Keratinocyte (primary cell): ENCODE measurements around the gene NALCN. TPM values are rescaled to one million over a fixed set of nuclear protein-coding genes. Genes with fewer than 3 reads are reported as not detected.

Experiments used
- DNase-seq: peaks from one replicate; pipeline ENCODE4 v3.0.0-alpha.2; 2011; ENCODE audit warnings: low read depth, missing footprints, low spot score
- FAIRE-seq: peaks from 2 replicates; lab custom pipeline; 2011; peaks lifted over from hg19 to GRCh38; lab: Jason Lieb, UNC
- H2AFZ ChIP-seq: 2 replicates; pipeline ENCODE4 v1.6.0; 2012; ENCODE audit warnings: low read length, control low read depth, inconsistent platforms; ENCODE audit not compliant: control insufficient read depth
- H3K27ac ChIP-seq: 2 replicates; pipeline ENCODE4 v1.5.1; 2011; ENCODE audit warnings: low read length; ENCODE audit not compliant: control insufficient read depth, insufficient read depth
- H3K27me3 ChIP-seq: 3 replicates; pipeline ENCODE4 v1.6.0; 2011; ENCODE audit warnings: low read length; ENCODE audit not compliant: control insufficient read depth, insufficient read depth; ENCODE audit errors: extremely low read depth
- H3K36me3 ChIP-seq, 2 experiments: 2 replicates in 1 of 2; 3 replicates in 1 of 2; pipeline ENCODE4 v1.5.1; 2011; ENCODE audit warnings: low read length in 2 of 2, mild to moderate bottlenecking in 1 of 2; ENCODE audit not compliant: control insufficient read depth in 2 of 2, insufficient read depth in 2 of 2; ENCODE audit errors: extremely low read depth in 1 of 2
- H3K4me1 ChIP-seq: 3 replicates; pipeline ENCODE4 v1.5.1; 2011; ENCODE audit warnings: low read length; ENCODE audit not compliant: control insufficient read depth, insufficient read depth; ENCODE audit errors: extremely low read depth
- H3K4me2 ChIP-seq: 3 replicates; pipeline ENCODE4 v1.6.0; 2011; ENCODE audit warnings: low read depth, low read length; ENCODE audit not compliant: control insufficient read depth, insufficient read depth; ENCODE audit errors: extremely low read depth
- H3K4me3 ChIP-seq, 3 experiments: fragments of 200-600 bp in 1 of 3; sonication (generic) in 1 of 3; 2 replicates in 2 of 3; 3 replicates in 1 of 3; pipeline ENCODE4 v1.5.1; 2011 to 2016; ENCODE audit warnings: low read length in 3 of 3, mild to moderate bottlenecking in 3 of 3, control low read depth in 2 of 3, inconsistent platforms in 1 of 3, low read depth in 1 of 3, mixed read lengths in 1 of 3, mixed run types in 1 of 3, moderate library complexity in 1 of 3; ENCODE audit not compliant: control insufficient read depth in 2 of 3, insufficient read depth in 2 of 3; ENCODE audit errors: extremely low read depth in 1 of 3
- H3K79me2 ChIP-seq: 2 replicates; pipeline ENCODE4 v1.6.0; 2012; ENCODE audit warnings: low read length; ENCODE audit not compliant: control insufficient read depth, insufficient read depth
- H3K9ac ChIP-seq: 3 replicates; pipeline ENCODE4 v1.6.0; 2011; ENCODE audit warnings: low read length; ENCODE audit not compliant: control insufficient read depth, insufficient read depth; ENCODE audit errors: extremely low read depth
- H3K9me1 ChIP-seq: 3 replicates; pipeline ENCODE4 v1.6.0; 2011; ENCODE audit warnings: low read length; ENCODE audit not compliant: control insufficient read depth, insufficient read depth; ENCODE audit errors: extremely low read depth
- H3K9me3 ChIP-seq: 2 replicates; pipeline ENCODE4 v1.5.1; 2012; ENCODE audit warnings: low read depth, low read length; ENCODE audit not compliant: control insufficient read depth
- H4K20me1 ChIP-seq: 3 replicates; pipeline ENCODE4 v1.6.0; 2011; ENCODE audit warnings: low read length; ENCODE audit not compliant: control insufficient read depth, insufficient read depth; ENCODE audit errors: extremely low read depth
- CTCF ChIP-seq, 3 experiments: IDR thresholded peaks in 1 of 3; conservative IDR thresholded peaks in 1 of 3; optimal IDR thresholded peaks in 1 of 3; 2 replicates in 2 of 3; 3 replicates in 1 of 3; pipeline versions ENCODE3 to v1.5.1; 2011; ENCODE audit warnings: low read length in 3 of 3, mild to moderate bottlenecking in 3 of 3, moderate library complexity in 2 of 3, control low read depth in 1 of 3, inconsistent platforms in 1 of 3; ENCODE audit not compliant: insufficient read depth in 2 of 3; ENCODE audit errors: extremely low read depth in 1 of 3
- EZH2 ChIP-seq: IDR thresholded peaks from one replicate; pipeline ENCODE4 v1.6.1; 2012; ENCODE audit warnings: inconsistent platforms, mild to moderate bottlenecking, low read length, moderate library complexity
- dilution Hi-C: fragments of 300-500 bp; cut with MboI; formaldehyde crosslinking; loops from one replicate; pipeline ENCODE4 v1.7.0; 2020; ENCODE audit warnings: low sequenced_read_pairs; ENCODE audit not compliant: extremely low pct_ligation_motif_present
- polyA plus RNA-seq, 5 experiments: library from polyadenylated mRNA; depleted of rRNA in 3 of 5; stranded (reverse) in 3 of 5; stranded (forward) in 1 of 5; unstranded in 1 of 5; fragments of >200 nt; gene quantifications; 1 replicate in 1 of 5; 2 replicates in 3 of 5; 3 replicates in 1 of 5; pipeline versions ENCODE4 v1.2.1 to v1.2.3, GENCODE V29; 2011 to 2012; ENCODE audit warnings: missing spikeins in 2 of 5, low read depth in 1 of 5, low replicate concordance in 1 of 5

The NALCN gene
- polyA plus RNA-seq, 1 donor (not counting 4 experiments of a cell fraction or from before 2014, with no cell fraction given): 0.16 TPM

GRCh38 chr13:101150998-101151397 is 265.3 kb downstream of the NALCN start:
- H3K27me3 ChIP-seq: peaks cover 5% of the 10 kb centered on the region
- H3K9me3 ChIP-seq: no peaks in the 10 kb centered on the region
- no peaks in the 10 kb centered on the region for H3K9me1 ChIP-seq
- dilution Hi-C loops: no loop called here
- DNase-seq (no peak), FAIRE-seq (no peak)
- no peak overlapping the region for H3K4me2 ChIP-seq
- no peaks in the 10 kb centered on the region for H3K79me2 ChIP-seq
- H4K20me1 ChIP-seq: no peaks in the 10 kb centered on the region
- H3K4me3 ChIP-seq: no peak overlapping the region
- H3K36me3 ChIP-seq: no peaks in the 10 kb centered on the region
- TF ChIP-seq CTCF (optimal IDR thresholded peaks at IDR 0.05 in 1 of 3, IDR thresholded peaks at IDR 0.05 in 1 of 3, conservative IDR thresholded peaks at IDR 0.05 in 1 of 3; ENCODE audit: extremely low read depth in 1 of 3, insufficient read depth in 2 of 3, low read length in 3 of 3): no peak
- TF ChIP-seq EZH2: no peak
- H2AFZ ChIP-seq: no peak overlapping the region
- no peak overlapping the region for H3K9ac ChIP-seq
- H3K4me1 ChIP-seq: no peaks in the 10 kb centered on the region
- H3K27ac ChIP-seq: no peak overlapping the region

DNA sequence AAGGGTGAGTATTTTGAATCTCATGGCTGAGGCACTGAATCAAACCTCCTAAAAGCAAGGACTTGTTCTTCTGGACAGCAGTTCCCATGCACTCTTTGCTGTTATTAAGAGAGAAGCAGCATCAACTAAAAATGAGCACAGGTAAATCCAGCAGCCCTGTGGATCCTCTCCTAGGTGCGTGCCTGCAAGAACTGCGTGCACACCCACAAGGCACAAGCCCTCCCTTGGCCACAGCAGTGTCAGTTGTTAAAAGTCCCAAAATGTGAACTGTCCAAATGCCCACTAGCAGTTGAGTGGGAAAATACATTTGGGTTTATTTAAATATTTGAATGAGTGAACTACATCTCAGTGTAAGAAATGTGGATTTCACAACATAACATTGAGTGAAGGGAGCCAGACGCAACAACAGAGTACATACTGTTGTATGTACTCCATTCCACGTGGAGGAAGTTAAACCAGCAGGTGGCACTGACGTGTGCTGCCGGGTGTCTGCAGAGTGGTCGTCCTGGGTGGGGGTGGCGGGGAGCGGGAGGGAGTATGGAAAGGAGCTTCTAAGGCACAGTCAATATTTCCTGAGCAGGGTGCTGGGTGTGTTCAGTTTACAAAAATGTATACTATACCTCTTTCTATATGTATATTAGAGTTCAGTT is 266.4 kb downstream of the NALCN start:
- Histone ChIP-seq H3K4me3 (no peak overlapping the region), H3K9me3 (no peaks in the 10 kb centered on the region), H3K79me2 (no peaks in the 10 kb centered on the region), H3K27me3 (peaks cover 5% of the 10 kb centered on the region), H3K36me3 (no peaks in the 10 kb centered on the region), H3K27ac (no peak overlapping the region), H3K4me2 (no peak overlapping the region), H4K20me1 (no peaks in the 10 kb centered on the region), H3K9ac (no peak overlapping the region), H3K4me1 (no peaks in the 10 kb centered on the region), H3K9me1 (no peaks in the 10 kb centered on the region), H2AFZ (no peak overlapping the region)
- TF ChIP-seq CTCF (optimal IDR thresholded peaks at IDR 0.05 in 1 of 3, IDR thresholded peaks at IDR 0.05 in 1 of 3, conservative IDR thresholded peaks at IDR 0.05 in 1 of 3; ENCODE audit: extremely low read depth in 1 of 3, insufficient read depth in 2 of 3, low read length in 3 of 3) (peak; percentile 14 to 65 (median 23)), EZH2 (no peak)
- dilution Hi-C loops: no loop called here
- DNase-seq (no peak), FAIRE-seq (no peak)
